GM23248 (cell line): ENCODE measurements around the gene PF4V1.

Experiments used
- EZH2 ChIP-seq: fragments of 200-600 bp; sonication (generic); IDR thresholded peaks from 2 replicates; pipeline ENCODE4 v1.6.1; 2018; ENCODE audit warnings: antibody characterized with exemption, mild to moderate bottlenecking; ENCODE audit not compliant: insufficient read depth, poor library complexity, severe bottlenecking
- EZH2phosphoT487 ChIP-seq: fragments of 200-600 bp; sonication (generic); IDR thresholded peaks from 2 replicates; pipeline ENCODE4 v1.6.1; 2018; ENCODE audit warnings: antibody characterized with exemption, moderate library complexity, mild to moderate bottlenecking, low read depth; ENCODE audit not compliant: insufficient read depth

DNA sequence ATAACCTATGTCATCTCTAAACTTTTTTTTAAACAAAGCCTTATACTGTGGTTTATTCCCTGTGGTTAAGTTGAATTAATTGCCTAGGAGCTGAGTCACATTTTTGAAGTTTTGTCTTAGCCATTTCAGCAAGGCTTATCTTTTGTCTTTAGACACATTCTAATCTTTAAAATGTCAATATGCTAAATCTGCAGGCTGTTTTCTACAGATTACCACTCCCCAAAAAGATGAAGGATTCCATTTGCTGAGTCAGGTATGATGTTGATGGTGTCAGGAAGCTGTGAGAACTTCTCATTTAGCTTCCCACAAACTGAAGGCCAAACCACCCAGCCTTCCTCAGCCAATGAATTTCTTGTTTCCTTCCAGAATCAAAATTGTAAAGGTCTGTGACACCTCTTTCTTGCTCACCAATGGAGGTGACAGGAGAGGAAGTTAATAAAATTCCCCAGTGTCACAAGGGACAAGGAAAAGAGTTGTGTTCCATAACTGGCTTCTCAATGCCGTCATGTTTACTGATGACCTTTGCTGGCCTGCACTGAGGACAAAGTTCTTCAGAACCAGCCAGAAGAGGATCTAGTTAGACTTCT is 20.4 kb upstream of the PF4V1 start:
- 0 out of 2 replicates have a peak, but pooled peaks have one; percentile 71 for TF ChIP-seq EZH2phosphoT487
- no peak for TF ChIP-seq EZH2
